GM21526 (cell line): Measurements from ENCODE around the gene AMN1.
A peak's percentile ranks its signal among the peaks of the same experiment; 100 is the strongest.
"Not testable (repeated sequence)": the region's sequence is repeated elsewhere in the genome, so short reads cannot be mapped to it uniquely, and the experiment has no call there.

Experiments used
- ATAC-seq: cut with Tn5 transposase; IDR thresholded peaks from one replicate; pipeline ENCODE4 v1.9.1; 2021; ENCODE audit warnings: moderate library complexity; ENCODE audit not compliant: unreplicated experiment, low FRiP score

The AMN1 gene

GRCh38 chr12:31687101-31687527, 41.7 kb downstream of the AMN1 start:
- peak; percentile 47 for ATAC-seq

GRCh38 chr12:31685801-31686200, 43.0 kb downstream of the AMN1 start:
- no peak for ATAC-seq

GRCh38 chr12:31682136-31682962, 46.5 kb downstream of the AMN1 start:
- peak; percentile 68 for ATAC-seq

GRCh38 chr12:31672521-31672920, 56.3 kb downstream of the AMN1 start:
- ATAC-seq: no peak

- not testable (repeated sequence) for ATAC-seq
Observed at GRCh38 chr12:31669582-31669981, 59.2 kb downstream of the AMN1 start.

DNA sequence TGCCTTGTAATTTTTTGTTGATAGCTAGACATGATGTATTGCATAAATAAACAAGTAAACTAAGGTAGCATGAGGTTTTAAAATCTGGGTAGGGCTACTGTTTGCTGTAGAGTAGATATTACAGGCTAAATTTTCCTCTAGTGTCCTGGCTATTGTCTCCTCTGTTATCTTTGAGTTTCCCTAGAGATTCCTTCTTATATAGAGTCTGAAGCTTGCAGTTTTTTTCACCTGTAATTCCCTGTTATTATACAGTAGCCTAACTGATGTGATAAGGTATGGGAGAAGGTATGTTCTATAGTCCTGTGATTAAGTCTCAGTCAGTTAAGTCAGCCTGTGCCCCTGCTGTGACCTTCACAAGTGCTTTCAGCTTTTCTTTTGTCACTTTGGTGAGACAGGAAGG, 59.8 kb downstream of the AMN1 start:
- ATAC-seq: no peak

DNA sequence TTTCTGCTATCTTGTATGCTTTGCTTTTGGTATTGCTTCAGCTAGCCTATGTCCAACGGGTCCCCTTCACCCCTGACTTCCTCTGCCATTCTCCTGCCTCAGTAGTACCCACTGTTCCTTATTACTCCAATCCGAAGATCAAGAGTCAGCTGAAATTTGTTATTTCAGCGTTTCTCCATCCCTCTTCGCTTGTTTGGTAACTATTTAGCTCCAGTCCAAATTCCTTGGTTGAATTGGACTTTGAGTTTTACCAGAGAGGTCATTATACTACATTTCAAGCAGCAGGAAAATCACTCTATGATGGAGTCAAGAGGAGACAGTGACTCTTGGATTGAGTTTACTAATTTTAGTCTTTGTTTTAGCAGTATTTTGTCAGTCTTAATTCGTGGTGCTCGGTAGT, 64.8 kb downstream of the AMN1 start:
- ATAC-seq: no peak

- ATAC-seq: no peak
Observed at GRCh38 chr12:31663576-31663975, 65.2 kb downstream of the AMN1 start.

- no peak for ATAC-seq
Observed at GRCh38 chr12:31662176-31662849, 66.5 kb downstream of the AMN1 start.

GRCh38 chr12:31659087-31659942, 69.5 kb downstream of the AMN1 start, which contains the start of gene ETFBKMT:
Gene ETFBKMT (plus strand): TSS chr12:31659688. CDS start chr12:31661954, 2,266 bp downstream.
- ATAC-seq: peak; percentile 96

- no peak for ATAC-seq
Observed at GRCh38 chr12:31658471-31659086, 70.2 kb downstream of the AMN1 start.

DNA sequence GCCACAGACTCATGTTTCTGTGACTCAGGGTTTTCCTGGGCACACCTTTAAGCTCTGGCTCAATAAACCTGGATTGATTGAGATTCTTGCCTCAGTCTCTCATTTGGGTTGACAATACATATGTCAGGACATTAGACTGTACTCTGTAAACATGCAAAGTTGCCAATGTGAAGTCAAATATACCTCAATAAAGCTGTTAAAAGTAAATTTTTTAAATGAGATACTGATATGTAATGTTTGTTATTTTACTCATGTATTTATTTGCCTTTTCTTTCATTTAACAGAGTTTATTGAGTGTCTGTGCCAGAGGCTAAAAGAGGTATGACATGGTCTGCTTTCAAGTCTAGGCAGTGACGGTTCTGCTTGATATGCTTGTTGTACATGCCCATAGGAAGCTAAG, 73.0 kb downstream of the AMN1 start:
- ATAC-seq: no peak

GRCh38 chr12:31655208-31655607, 73.6 kb downstream of the AMN1 start:
- ATAC-seq: no peak

GRCh38 chr12:31651893-31652521, 76.8 kb downstream of the AMN1 start:
- ATAC-seq: no peak

DNA sequence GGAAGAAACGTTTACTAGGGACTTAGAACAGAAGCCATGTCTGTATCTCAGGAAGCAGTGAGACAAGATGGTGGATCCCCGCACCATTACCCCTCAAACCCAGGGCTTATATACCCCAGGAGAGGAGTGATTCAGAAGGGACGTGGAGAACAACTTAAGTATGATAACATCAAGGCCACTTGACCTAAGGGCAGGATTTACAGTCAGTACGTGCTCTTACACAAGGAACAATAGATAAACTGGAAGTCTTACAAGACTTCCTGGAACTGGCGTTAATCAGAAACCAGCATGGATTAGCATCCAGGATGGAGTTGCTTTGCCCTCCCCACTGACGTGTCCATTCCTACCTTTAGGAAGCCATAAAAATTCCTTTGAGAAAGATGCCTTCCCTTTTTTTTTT, 77.9 kb downstream of the AMN1 start:
- ATAC-seq: no peak

DNA sequence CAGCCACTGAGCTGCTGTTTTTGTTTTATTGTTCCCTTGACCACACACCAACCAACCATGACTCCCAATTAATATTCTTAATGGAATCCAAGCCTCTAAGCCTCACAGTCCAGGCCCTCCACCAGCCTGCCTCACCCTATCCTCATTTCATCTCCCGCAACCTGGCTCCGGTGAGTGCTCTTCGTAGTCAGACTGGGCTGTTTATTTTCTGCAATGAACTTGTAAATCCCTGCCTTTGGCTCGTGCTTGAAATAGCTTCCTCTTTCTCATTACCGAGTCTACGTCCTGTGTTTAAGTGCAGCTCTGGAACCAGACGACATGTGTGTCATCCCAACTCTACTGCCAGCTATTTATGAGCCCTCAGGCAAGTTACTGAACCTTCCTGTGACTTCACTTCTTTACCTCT, 81.7 kb downstream of the AMN1 start:
- ATAC-seq: no peak

- ATAC-seq: no peak
Observed at GRCh38 chr12:31645924-31646323, 82.9 kb downstream of the AMN1 start.

- ATAC-seq: no peak
Observed at GRCh38 chr12:31644536-31644935, 84.3 kb downstream of the AMN1 start.

- ATAC-seq: no peak
Observed at GRCh38 chr12:31641509-31642090, 87.2 kb downstream of the AMN1 start.

DNA sequence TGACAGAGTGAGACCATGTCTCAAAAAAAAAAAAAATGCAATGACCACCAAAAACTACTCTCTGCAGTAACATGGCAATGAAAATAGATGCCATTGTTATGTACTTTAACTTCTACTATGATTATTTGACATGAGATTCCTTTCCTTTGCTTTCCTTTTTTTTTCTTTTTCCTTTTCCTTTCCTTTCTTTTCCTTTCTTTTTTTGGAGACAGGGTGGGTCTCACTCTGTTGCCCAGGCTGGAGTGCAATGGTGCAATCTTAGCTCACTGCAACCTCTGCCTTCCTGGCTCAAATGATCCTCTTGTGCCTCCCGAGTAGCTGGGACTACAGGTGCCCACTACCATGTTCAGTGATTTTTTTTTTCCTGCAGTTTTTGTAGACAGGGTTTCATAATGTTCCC, 94.2 kb downstream of the AMN1 start:
- no peak for ATAC-seq
